SH-SY5Y (cell line): ENCODE measurements around the gene DYNLRB1.

ENCODE experiments used
- GATA2 ChIP-seq: IDR thresholded peaks from 2 replicates; pipeline ENCODE4 v1.6.1; 2011; ENCODE audit warnings: mild to moderate bottlenecking, low read depth, low read length
- GATA3 ChIP-seq: IDR thresholded peaks from 2 replicates; pipeline ENCODE4 v1.6.1; 2011; ENCODE audit warnings: low read depth, mild to moderate bottlenecking, low read length, moderate library complexity

The DYNLRB1 gene

DNA sequence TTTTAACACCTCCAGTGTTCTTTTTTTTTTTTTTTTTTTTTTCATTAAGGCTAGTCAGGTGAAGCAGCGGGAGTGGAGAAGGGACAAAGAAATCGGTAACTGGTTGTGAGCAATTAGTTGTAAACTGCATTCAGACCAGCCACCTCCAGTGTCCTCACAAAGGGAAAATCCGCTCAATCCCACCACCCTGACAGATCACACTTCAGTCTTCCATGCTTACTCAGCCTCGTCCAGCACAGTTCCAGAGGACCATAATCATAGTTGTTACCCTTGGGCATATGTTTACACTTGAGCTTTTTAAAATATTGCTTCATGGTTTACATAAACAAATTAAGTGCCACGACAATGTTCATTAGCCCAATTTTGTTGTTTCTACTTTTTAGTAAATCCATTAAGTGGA is 10.2 kb downstream of the DYNLRB1 start:
- TF ChIP-seq GATA2 (no peak), GATA3 (no peak)

DNA sequence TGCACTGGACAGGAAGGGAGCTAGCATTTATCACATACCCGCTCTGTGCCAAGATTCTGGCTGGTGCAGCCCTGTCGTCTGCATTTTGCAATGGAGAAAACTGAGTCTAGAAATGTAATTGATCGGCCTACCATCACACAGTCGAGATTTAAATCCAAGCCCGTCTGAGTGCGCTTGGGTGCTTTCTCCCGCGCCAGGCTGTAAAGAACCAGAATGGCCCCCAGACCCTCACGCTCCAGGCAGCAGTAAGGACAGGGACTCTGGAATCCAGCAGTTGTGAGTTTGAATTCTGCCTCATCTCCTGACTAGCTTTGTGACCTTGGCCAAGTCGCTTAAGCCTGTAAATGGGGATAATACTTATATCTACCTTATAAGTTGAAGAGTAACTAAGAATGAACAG is 10.8 kb downstream of the DYNLRB1 start:
- no peak for TF ChIP-seq GATA3

DNA sequence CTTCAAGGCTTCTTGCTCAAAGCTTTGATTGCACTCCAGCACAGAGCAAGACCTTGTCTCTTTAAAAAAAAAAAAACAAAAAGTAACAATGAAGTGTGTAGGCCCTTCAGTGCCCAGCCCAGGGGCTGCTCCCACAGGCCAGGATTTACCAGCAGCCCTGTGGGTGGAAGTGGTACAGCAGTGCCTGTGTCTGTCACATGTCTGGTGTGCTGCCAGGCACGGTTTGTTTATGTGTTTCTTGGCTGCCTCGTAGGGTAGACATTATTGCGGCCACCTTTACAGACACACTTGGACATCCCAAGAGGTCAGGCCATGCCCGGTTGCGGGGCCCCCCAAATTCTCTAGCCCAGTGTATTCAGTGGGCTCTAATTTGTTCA is 12.7 kb downstream of the DYNLRB1 start:
- TF ChIP-seq GATA2 (no peak), GATA3 (no peak)

DNA sequence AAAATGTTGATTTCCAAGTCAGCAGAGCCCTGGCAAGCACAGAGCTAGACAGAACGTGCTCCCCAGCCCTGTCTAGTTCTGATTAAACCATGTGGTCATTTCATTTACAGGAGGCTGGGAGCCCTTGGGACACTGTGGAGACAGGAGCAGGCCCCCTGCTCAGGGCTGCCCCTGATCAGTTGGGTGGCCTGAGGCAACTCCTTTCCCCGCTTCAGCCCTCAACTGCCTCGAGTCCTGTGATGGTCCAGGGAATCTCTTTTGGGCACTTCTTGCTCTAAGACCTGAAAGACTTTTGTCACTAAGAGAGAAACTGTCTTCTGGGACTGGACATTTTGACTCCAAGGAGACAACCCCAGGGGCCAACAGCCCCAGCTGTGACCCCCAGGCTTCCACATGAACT is 13.5 kb downstream of the DYNLRB1 start:
- TF ChIP-seq GATA2 (no peak), GATA3 (no peak)

DNA sequence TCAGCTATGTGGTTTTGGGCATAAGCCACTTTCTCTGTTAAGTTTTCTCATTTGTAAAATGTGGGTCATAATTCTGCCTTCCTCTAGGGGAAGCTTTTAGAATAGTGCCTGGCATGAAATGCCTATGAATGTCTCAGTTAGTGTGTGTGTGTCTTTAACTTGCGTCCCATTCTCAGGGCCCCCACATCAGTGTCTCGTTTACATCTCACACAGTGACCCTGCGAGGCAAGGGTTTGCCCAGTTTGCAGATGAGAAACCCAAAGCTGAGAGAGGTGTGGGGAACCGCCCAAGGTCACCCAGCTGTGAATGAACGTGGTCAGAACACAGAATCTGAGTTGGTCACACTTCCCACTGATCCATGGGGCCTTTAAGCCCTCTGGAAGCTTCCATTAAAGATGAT is 14.1 kb downstream of the DYNLRB1 start:
- TF ChIP-seq GATA2, result no peak
- no peak for TF ChIP-seq GATA3

DNA sequence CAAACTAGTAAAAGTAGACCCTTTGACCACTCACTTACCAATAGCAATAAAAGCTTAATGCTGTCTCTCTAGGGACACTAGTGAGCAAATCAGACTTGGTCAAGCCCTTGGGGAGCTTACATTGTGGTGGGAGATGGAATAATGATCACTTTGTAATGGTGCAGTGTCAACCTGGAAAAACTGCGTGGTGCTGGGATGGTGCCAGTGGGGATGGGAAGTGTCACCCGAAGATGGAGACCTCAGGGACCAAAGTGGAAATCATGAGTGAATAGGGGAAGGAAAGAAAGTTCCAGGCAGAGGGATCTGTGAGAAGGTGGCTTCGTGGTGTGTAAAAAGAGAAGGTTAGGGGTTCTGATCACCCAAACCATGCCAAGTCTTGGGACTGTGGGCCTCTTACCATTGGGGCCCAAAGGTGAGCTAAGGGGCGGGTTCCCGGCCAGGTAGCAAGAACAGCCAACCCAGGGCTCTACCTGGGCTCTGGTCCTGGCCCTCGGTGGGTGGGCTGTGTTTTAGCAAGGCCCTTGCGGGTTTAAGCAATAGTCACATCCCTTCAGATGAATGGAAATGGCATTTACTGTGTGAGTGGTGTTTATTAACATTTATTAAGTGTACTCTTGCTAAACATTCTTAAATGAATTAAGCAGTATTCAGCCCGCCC is 15.5 kb downstream of the DYNLRB1 start:
- TF ChIP-seq GATA2 (no peak), GATA3 (no peak)

DNA sequence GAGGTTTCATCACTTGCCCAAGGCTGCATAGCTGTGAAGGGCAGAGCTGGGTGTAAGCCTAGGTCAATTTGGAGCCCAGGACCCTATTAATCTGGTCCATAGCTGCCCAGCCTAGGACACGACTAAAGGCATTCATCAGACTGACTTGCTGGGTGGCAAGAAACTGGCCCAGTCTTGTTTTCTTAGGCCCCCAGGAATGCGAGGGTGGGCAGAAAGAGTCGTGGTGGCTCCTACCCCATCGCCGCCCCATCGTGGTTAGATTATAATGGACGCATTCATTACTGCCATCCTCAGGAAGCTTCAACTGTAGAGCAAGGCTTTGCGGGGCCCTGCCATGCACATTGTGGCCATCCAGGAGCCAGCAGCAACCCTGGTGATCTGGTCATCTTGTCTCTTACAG is 16.1 kb downstream of the DYNLRB1 start:
- TF ChIP-seq GATA2, result no peak
- TF ChIP-seq GATA3, result no peak

DNA sequence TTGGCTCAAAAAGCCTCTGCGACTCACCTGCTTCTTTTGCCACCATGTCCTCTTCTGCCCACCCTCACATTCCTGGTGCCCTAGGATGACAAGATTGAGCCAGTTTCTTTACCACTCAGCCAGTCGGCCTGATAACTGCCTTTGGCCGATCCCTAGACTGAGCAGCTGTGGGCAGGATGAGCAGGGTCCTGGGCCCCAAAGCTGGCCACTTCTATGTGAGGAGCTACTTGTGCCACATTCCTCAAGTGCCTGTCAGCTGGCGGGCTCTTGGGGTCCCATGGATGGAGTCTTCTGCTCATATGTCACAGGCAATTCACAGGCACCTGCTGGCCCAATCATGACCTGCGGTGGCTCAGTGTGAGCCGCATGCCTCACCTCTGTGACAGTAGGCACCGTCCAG is 16.5 kb downstream of the DYNLRB1 start:
- TF ChIP-seq GATA3 (no peak), GATA2 (no peak)

DNA sequence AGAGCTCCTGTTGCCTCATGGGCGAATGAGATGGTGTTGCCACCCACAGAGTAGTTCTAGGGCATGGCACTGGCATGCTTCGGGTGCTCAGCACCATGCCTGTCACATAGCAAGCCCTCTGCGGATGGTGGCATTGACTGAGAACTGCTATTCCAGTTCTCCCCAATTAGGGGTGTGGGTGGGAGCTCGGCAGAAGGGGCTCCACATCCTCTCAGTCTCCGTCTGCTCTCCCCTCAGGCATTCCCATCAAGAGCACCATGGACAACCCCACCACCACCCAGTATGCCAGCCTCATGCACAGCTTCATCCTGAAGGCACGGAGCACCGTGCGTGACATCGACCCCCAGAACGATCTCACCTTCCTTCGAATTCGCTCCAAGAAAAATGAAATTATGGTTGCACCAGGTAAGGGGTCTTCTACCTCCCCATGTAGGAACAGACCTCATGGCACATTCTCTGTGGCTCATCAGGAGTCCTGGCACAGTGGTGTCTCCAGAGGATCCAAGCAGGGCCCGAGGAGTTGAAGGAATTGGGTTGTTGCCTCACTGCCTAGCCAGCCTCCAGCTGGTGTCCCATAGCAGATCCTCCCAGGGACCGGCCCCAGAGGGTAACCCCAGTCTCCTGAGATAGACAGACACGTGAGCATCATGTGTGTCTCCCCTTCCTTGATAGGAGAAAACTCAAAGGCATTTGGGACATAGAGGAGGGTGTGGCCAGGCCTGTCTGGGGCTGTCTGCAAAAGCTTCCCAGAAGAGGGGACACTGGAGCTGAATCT is 18.4 kb downstream of the DYNLRB1 start:
- no peak for TF ChIP-seq GATA3
- no peak for TF ChIP-seq GATA2

DNA sequence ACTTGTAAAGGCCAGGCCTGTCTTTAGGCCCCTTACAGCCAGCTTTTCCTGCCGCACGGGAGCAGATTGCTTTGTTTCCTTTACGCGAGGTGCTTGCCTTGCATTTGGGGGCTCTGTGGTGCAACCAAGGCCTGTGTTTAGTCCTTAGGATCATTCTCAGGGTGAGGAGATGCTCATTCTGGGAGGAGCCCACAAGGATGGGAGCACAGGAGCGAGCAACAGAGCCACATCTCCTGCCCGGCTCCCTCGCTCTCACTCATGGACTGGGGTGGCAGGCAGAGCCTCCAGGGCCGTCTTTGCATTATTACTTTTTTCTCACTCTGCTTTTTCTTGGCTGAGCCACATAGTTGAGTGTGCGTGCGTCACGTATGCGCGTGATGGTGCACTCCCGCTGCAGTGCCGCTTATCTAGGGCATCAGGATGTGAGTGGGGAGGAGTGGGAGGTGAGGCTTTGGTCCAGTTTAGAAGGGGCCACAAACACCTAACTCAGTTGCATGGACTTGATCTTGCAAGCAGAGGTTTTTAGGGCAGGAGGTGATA is 19.1 kb downstream of the DYNLRB1 start:
- TF ChIP-seq GATA3, result no peak
- TF ChIP-seq GATA2, result no peak

DNA sequence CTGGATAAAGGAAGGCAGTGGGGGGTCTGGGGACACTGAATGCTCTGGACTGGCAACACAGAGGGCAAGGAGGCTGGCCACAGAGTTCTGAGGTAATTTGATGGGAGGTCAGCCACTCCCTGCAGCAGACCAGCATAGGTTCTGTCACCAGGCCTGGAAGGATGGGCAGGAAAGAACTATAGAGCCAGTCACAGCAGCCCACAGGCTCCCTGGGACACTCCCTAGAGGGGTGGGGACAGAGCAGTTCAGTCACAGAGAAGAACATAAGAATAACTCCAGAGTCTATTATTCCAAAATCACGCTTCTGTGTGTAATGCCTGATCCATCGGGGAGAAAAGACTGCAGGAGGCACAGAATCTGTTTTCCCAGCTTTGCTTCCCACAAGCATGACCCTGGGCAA is 19.6 kb downstream of the DYNLRB1 start:
- TF ChIP-seq GATA2, result no peak
- no peak for TF ChIP-seq GATA3

DNA sequence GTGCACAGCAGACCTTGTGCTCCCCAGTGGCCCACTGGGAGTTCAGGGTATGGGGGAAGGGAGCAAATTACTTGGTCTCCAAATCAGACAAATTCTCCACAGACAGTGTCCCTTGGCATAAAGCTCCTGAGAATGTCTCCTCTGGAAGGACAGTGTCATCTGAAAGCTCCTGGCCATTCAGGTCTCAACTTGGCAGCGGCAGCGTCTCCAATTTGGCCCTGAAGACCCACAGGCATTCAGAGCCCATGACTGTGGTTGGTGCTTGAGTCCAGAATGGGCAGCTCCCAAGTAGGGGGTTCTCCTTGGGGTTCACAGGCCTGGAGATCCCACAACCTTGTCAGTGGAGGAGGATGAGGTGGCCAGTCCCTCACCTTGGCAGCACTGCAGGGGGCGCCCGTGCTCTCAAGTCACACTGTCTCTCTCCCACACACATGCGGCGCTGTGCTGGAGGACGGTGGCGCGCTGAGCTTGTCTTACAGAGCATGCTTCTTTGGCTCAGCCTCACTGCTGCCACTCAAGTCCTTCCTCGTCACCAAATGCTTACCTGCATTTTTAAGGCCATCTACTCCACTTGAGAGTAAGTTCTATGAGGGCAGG is 20.7 kb downstream of the DYNLRB1 start:
- TF ChIP-seq GATA3 (no peak), GATA2 (no peak)

DNA sequence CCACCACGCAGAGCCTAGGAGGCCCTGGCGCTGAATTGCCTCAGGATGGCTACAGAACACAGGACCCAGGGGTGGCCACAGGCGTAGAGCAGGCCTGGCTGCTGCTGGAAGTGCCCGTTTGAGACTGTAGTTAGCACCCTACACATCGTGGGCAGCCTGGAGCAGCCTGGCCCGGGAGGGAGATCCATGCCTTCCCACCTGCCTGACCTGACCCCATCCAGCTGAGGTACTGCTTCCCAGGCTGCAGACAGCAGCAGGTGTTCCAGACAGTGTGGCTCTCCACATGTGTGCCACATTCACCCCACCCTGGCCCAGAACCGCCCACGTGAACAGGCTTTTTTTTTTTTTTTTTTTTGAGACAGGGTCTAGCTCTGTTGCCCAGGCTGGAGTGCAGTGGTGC is 21.4 kb downstream of the DYNLRB1 start:
- no peak for TF ChIP-seq GATA3
- no peak for TF ChIP-seq GATA2

DNA sequence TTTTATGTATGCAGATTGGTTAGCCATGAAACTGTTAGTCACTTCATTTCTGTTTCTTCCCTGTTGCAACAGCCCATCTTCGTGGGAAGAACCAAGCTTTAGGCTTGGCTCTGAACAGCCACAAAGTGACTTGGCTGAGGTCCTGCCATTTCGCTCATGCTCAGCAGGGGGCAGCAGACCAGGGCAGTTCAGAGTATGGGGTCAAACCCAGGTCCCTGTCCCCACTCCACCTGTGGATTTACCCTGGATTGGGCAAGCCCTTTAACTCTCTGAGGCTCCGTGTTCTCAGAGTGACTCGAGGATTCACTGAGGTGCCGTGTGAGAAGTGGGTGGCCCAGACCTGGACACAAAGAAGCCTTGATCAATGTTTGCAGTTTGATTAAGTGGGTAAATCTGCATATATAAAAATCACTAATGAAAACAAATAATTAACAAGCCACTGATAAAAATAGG is 22.5 kb downstream of the DYNLRB1 start:
- TF ChIP-seq GATA2 (no peak), GATA3 (no peak)

DNA sequence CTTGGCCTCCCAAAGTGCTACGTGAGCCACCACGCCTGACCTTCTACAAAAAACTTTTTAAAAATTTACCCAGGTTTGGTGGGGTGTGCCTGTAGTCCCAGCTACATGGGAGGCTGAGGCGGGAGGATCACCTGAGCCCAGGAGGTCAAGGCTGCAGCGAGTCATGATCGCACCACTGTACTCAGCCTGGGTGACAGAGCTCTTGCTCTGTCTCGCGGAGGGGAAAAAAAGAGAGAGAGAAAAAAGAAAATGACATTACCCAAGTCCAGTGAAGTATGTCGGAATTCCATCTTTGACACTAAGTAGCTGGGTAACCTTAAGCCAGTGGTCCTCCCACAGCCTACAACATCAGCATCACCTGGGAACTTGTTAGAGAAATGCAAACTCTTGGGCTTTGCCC is 23.5 kb downstream of the DYNLRB1 start:
- TF ChIP-seq GATA2 (no peak), GATA3 (no peak)
